NCI-H748 treated with DMSO at 0.1 percent for 48 hours (cell line): ENCODE data around the gene SUPT5H.

Source experiments
- DNase-seq: peaks from one replicate; lab custom pipeline; 2025; lab: John Stamatoyannopoulos, UW

SUPT5H gene

GRCh38 chr19:39497701-39497995, 52.3 kb downstream of the SUPT5H start:
- DNase-seq = no peak

GRCh38 chr19:39497996-39498797, 52.8 kb downstream of the SUPT5H start:
- DNase-seq = peak; percentile 96

GRCh38 chr19:39498798-39499642, 53.6 kb downstream of the SUPT5H start, which contains the start of gene DLL3:
Gene DLL3, plus strand, starts transcription at chr19:39498947. Its CDS starts 28 bp downstream, at chr19:39498975.
- peak; percentile 68 for DNase-seq

- no peak for DNase-seq
Measured at GRCh38 chr19:39499932-39500331, 54.5 kb downstream of the SUPT5H start.

GRCh38 chr19:39500543-39500942, 55.2 kb downstream of the SUPT5H start:
- DNase-seq = no peak

GRCh38 chr19:39501340-39501739, 56.0 kb downstream of the SUPT5H start:
- DNase-seq = no peak

GRCh38 chr19:39502640-39503417, 57.4 kb downstream of the SUPT5H start:
- no peak for DNase-seq

GRCh38 chr19:39506598-39506943, 61.2 kb downstream of the SUPT5H start:
- no peak for DNase-seq

GRCh38 chr19:39506944-39507714, 61.7 kb downstream of the SUPT5H start:
- DNase-seq = peak; percentile 87

GRCh38 chr19:39507715-39508364, 62.5 kb downstream of the SUPT5H start:
- DNase-seq = peak; percentile 63

GRCh38 chr19:39508629-39509028, 63.2 kb downstream of the SUPT5H start:
- no peak for DNase-seq

GRCh38 chr19:39509233-39509632, 63.9 kb downstream of the SUPT5H start:
- no peak for DNase-seq

- DNase-seq = no peak
Measured at GRCh38 chr19:39512988-39513387, 67.6 kb downstream of the SUPT5H start.

- DNase-seq = no peak
Measured at GRCh38 chr19:39514840-39515550, 69.6 kb downstream of the SUPT5H start, which contains the start of gene SELENOV. Gene SELENOV, plus strand, starts transcription at chr19:39515139. Its CDS starts 74 bp downstream, at chr19:39515213.

- no peak for DNase-seq
Measured at GRCh38 chr19:39515551-39516191, 70.3 kb downstream of the SUPT5H start.

- no peak for DNase-seq
Measured at GRCh38 chr19:39516270-39516669, 70.9 kb downstream of the SUPT5H start.

GRCh38 chr19:39517432-39517831, 72.0 kb downstream of the SUPT5H start:
- DNase-seq = no peak

- DNase-seq = no peak
Measured at GRCh38 chr19:39518458-39518857, 73.1 kb downstream of the SUPT5H start.

- no peak for DNase-seq
Measured at GRCh38 chr19:39518975-39519374, 73.6 kb downstream of the SUPT5H start.
